ENCODE results near the gene SPAG9.

SPAG9 gene

DNA sequence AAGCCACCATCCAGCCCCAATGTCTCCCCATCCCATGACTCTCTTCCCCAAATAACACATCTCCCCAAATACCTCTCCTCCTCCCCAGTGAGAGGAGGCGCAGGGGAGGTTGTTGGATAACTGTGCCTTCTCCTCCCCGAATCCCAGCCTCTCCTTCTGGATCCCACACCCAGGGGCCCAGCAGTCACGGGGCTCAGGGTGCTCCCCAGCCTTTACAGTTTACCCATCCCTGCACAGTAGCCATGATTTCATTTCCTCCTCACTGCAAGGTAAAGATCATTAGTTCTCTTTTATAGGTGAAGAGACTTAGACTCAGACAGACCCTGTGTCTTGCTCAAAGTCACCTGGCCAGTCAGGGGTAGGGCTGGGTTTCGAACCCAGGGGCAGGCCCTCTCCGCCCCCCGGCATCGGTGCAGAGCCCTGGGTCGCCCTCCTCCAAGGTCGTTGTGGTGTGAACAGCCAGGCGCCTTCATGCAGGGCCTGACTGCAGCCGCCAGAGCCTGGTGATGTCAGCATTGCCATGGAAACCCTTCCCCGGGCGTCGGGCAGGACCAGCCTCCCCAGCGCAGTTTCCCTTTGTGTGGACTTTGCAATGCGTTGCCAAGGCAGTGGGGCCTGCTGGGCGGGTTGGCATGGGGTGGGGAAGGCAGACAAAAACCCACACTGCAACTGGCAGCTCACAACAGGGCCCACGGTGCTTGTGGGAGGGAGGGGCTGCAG lies 201.2 kb downstream of the SPAG9 start:
- peak; percentile 92 for DNase-seq (ENCODE audit: low read depth)
- TF ChIP-seq, protein P1, sequence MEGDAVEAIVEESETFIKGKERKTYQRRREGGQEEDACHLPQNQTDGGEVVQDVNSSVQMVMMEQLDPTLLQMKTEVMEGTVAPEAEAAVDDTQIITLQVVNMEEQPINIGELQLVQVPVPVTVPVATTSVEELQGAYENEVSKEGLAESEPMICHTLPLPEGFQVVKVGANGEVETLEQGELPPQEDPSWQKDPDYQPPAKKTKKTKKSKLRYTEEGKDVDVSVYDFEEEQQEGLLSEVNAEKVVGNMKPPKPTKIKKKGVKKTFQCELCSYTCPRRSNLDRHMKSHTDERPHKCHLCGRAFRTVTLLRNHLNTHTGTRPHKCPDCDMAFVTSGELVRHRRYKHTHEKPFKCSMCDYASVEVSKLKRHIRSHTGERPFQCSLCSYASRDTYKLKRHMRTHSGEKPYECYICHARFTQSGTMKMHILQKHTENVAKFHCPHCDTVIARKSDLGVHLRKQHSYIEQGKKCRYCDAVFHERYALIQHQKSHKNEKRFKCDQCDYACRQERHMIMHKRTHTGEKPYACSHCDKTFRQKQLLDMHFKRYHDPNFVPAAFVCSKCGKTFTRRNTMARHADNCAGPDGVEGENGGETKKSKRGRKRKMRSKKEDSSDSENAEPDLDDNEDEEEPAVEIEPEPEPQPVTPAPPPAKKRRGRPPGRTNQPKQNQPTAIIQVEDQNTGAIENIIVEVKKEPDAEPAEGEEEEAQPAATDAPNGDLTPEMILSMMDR (conservative IDR thresholded peaks at IDR 0.05; ENCODE audit: low read depth, low read length) = no peak
- no peak overlapping the region for H3K4me3 ChIP-seq (ENCODE audit: low read length)

DNA sequence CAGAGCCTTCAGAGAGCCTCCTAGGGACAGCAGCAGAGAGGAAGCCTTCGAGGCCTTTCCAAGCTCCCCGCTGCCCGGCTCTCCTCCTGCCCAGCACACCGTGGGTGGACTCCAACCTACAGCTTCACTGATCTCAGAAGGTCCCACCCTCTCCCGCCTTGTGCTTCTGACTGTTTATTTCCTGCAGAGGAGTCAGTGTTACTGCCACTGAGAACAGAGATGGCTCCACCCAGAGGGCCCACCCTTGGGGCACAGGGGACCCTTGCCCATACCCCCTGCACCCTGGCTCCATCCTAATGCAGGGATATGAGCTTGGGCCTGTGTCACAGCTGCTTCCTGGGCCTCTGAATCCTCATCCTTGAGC lies 201.8 kb downstream of the SPAG9 start:
- no peak overlapping the region for H3K4me3 ChIP-seq (ENCODE audit: low read length)
- DNase-seq (ENCODE audit: low read depth) = no peak
- TF ChIP-seq, protein P1 (conservative IDR thresholded peaks at IDR 0.05; ENCODE audit: low read depth, low read length) = no peak

DNA sequence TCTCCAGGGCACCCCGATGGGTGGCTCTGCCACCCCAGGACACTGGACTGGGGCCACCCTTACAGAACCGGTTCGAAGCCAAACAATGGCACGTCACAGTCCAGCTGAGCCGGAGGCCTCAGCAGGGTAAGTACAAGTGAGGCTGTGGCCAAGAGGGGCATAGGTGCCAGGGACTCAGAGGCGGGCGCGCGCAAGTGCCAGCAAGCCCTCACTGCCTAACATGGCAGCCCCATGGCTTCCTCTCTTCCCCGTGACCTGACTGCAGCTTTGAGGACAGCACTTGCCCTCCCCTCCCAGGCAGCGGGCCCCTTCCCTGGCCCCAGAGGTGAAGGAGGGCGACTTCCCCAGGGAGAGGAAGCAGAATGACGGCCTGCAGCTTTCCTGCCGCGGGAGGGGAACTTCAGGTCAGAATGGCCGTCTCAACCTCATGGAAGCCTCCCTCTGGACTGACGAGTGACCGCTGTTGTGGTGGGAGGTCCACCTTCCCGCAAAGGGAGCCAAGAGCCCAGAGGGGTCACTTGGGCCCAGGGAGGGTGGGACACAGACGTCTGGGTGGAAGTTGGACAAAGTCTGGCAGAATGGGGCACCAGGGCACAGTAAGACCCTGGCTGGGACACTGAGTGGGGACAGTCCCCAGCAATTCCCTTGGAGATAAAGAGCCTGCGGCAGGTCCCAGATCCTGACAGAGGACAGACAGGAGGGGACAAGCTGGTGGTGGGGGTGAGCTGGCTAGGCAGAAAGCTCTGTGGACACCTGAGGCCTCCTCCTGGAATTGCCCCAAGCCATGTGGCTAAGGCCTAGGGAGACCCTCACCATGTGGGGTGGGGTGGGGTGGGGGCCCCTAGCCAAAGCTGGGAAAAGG lies 202.4 kb downstream of the SPAG9 start:
- H3K4me3 ChIP-seq (ENCODE audit: low read length) = no peak overlapping the region
- no peak for DNase-seq (ENCODE audit: low read depth)
- TF ChIP-seq, protein P1 (conservative IDR thresholded peaks at IDR 0.05; ENCODE audit: low read depth, low read length) = no peak

DNA sequence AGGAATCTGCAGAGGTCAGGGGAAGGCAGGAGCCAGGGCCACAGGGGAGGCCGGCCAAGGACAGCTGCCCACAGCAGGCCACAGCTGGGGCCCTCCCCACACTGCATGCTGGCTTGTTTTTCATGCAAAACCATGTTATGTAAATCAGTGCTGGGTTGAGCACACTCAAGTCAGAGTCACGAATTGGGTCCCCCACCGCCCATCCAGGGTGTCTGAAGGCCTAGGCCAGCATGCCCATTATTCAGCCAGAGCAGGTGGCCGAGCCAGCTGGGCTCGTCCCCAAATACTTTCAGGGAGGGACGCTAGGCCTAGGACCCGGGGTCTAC lies 203.3 kb downstream of the SPAG9 start:
- DNase-seq (ENCODE audit: low read depth) = no peak
- H3K4me3 ChIP-seq (ENCODE audit: low read length) = no peak overlapping the region
- TF ChIP-seq, protein P1 (conservative IDR thresholded peaks at IDR 0.05; ENCODE audit: low read depth, low read length) = no peak

DNA sequence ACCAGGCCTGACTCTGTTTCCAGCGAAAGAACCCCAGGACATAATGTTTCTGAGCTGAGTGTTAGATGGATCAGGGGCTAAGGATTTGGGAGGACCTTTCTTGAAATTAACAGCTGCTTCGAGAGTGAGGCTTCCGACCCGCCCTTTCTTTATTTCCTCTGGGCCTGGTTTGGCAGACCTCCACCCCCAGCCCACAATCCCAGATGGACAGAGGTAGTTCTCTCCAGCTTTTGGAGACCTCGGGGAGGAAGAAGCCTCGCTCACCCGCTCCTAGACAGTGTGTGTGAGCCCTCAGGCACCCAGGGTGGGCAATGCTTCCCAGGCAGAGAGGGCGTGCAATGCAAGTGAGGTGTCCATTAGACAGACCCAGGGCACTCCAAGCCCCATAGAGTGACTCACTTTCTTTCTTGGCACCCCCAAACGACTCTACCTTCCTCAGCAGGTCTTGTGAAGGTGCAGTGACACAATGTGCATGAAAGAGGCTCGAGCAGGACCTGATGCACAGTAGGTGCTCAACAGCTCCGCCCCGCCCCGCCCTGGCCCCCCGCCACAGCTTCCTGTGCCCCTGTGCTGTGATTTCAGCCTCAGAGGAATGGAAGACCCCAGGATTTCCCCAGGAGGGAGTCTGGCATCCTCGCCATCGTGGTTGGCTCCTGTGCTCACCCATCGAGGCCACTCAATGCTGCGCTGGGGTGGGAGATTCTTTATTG lies 203.8 kb downstream of the SPAG9 start:
- H3K4me3 ChIP-seq (ENCODE audit: low read length) = no peak overlapping the region
- DNase-seq (ENCODE audit: low read depth) = no peak
- TF ChIP-seq, protein P1 (conservative IDR thresholded peaks at IDR 0.05; ENCODE audit: low read depth, low read length) = no peak

DNA sequence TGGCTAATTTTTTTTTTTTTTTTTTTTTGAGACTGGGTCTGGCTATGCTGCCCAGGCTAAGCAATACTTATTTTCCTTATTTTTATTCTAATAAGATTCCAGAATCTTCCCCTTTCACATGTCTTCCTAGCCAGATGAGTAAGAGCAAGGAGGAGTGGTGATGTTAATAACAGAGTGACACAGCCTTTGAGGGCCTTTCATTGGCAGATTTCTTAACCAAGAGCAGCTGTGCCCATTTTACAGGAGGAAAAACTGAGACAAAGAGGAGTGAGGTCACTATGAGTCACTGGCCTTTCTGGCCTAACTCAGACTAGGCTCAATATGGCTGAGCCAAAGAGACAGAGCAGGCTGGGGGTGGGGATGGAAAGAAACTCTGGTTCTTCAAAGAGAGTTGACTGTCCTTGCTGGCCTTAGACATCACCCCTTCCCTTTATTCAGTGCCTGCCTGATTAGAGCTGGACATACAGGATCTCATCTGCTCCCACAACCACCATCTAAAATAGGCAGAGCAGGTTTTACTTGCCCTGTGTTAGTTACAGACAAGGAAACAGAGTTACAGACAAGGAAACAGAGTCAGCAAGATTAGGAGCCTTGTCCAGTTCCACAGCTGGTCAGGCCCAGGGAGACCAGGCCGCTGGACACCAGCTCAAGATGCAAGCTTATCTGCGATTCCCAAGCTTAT lies 204.5 kb downstream of the SPAG9 start:
- H3K4me3 ChIP-seq (ENCODE audit: low read length) = no peak overlapping the region
- no peak for DNase-seq (ENCODE audit: low read depth)
- TF ChIP-seq, protein P1 (conservative IDR thresholded peaks at IDR 0.05; ENCODE audit: low read depth, low read length) = no peak
